ENCODE results near the gene ACVR1. TPM values are rescaled to one million over a fixed set of nuclear protein-coding genes. Genes with fewer than 3 reads are reported as not detected.
A peak's percentile ranks its signal among the peaks of the same experiment; 100 is the strongest.

ACVR1 gene
- total RNA-seq, 1 donor from 2014 or later = 17.1 TPM

DNA sequence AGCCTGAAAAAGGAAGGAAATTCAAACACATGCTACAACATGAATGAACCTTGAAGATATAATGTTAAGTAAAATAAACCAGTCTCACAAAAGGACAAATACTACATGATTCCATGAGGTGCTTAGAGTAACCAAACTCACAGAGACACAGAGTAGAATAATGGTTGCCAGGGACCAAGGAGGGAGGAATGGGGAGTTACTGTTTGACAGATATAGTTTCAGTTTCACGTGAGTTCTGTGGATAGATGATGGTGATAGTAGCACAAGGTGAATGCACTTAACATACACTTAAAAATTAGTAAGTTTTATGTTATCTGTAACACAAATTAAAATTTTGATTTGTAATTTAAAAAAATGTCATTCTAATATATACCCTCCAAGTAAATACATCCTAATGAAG, 140.6 kb downstream of the ACVR1 start:
- no peak for FAIRE-seq
- TF ChIP-seq, protein P1, sequence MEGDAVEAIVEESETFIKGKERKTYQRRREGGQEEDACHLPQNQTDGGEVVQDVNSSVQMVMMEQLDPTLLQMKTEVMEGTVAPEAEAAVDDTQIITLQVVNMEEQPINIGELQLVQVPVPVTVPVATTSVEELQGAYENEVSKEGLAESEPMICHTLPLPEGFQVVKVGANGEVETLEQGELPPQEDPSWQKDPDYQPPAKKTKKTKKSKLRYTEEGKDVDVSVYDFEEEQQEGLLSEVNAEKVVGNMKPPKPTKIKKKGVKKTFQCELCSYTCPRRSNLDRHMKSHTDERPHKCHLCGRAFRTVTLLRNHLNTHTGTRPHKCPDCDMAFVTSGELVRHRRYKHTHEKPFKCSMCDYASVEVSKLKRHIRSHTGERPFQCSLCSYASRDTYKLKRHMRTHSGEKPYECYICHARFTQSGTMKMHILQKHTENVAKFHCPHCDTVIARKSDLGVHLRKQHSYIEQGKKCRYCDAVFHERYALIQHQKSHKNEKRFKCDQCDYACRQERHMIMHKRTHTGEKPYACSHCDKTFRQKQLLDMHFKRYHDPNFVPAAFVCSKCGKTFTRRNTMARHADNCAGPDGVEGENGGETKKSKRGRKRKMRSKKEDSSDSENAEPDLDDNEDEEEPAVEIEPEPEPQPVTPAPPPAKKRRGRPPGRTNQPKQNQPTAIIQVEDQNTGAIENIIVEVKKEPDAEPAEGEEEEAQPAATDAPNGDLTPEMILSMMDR (IDR thresholded peaks at IDR 0.05; ENCODE audit: insufficient read depth, low read length, severe bottlenecking) = no peak
- Histone ChIP-seq H3K4me3 (ENCODE audit: low read depth, low read length) (no peak overlapping the region), H3K27me3 (ENCODE audit: control insufficient read depth, insufficient read depth, low read length) (no peaks in the 10 kb centered on the region), H3K36me3 (ENCODE audit: control insufficient read depth, insufficient read depth, low read length) (peaks cover 6% of the 10 kb centered on the region)
- no peak for DNase-seq (ENCODE audit: low read depth)

DNA sequence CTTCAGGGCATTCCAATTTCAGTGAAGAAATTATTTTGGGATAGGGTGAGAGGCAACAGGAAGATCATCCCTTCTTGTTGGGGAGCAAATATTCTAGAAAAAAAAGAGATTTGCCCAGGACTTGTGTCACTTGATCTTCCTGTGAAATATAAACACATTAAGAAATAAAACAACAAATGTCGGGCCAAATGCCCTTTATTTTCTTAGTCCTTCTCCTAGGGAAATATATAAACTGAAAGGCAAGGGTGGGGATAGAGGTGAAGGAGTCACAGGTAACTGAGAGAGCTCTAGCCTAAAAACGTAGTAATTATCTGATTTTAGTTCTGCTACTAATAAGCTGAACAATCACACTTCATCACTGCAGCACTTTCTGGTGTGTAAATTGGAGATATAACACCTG, 142.9 kb downstream of the ACVR1 start:
- TF ChIP-seq, protein P1 (IDR thresholded peaks at IDR 0.05; ENCODE audit: insufficient read depth, low read length, severe bottlenecking) = no peak
- DNase-seq (ENCODE audit: low read depth) = no peak
- Histone ChIP-seq H3K36me3 (ENCODE audit: control insufficient read depth, insufficient read depth, low read length) (peaks cover 6% of the 10 kb centered on the region), H3K4me3 (ENCODE audit: low read depth, low read length) (no peak overlapping the region), H3K27me3 (ENCODE audit: control insufficient read depth, insufficient read depth, low read length) (no peaks in the 10 kb centered on the region)
- FAIRE-seq = no peak

GRCh38 chr2:157732596-157732995, 143.5 kb downstream of the ACVR1 start:
- TF ChIP-seq, protein P1 (IDR thresholded peaks at IDR 0.05; ENCODE audit: insufficient read depth, low read length, severe bottlenecking) = no peak
- DNase-seq (ENCODE audit: low read depth) (no peak), FAIRE-seq (no peak)
- H3K4me3 ChIP-seq (ENCODE audit: low read depth, low read length) = no peak overlapping the region
- peaks cover 6% of the 10 kb centered on the region for H3K36me3 ChIP-seq (ENCODE audit: control insufficient read depth, insufficient read depth, low read length)
- H3K27me3 ChIP-seq (ENCODE audit: control insufficient read depth, insufficient read depth, low read length) = no peaks in the 10 kb centered on the region

DNA sequence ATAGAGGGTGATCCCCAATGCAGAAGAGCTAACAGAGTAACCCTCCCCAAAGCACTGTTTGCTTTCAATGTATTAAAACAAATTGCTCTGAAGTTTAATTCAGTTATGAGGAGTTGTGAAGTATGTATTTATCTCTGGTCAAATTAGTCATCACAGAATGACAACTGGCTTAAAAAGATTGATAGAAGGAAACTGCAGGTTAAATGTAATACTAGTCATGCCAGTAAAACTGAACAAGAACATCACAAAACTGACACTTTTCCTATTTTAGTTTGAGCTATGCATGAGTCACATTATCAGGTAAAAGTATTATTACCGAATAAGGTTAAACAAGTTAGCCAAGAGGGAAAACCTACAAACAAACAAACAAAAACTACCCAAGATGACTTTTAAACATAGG, 148.4 kb downstream of the ACVR1 start:
- Histone ChIP-seq H3K4me3 (ENCODE audit: low read depth, low read length) (no peak overlapping the region), H3K36me3 (ENCODE audit: control insufficient read depth, insufficient read depth, low read length) (peaks cover 2% of the 10 kb centered on the region), H3K27me3 (ENCODE audit: control insufficient read depth, insufficient read depth, low read length) (no peaks in the 10 kb centered on the region)
- TF ChIP-seq, protein P1 (IDR thresholded peaks at IDR 0.05; ENCODE audit: insufficient read depth, low read length, severe bottlenecking) = no peak
- no peak for FAIRE-seq
- DNase-seq (ENCODE audit: low read depth) = no peak

GRCh38 chr2:157726946-157727345, 149.2 kb downstream of the ACVR1 start:
- TF ChIP-seq, protein P1 (IDR thresholded peaks at IDR 0.05; ENCODE audit: insufficient read depth, low read length, severe bottlenecking) = no peak
- DNase-seq (ENCODE audit: low read depth) (peak; percentile 24), FAIRE-seq (no peak)
- no peak overlapping the region for H3K4me3 ChIP-seq (ENCODE audit: low read depth, low read length)
- H3K36me3 ChIP-seq (ENCODE audit: control insufficient read depth, insufficient read depth, low read length) = peaks cover 2% of the 10 kb centered on the region
- H3K27me3 ChIP-seq (ENCODE audit: control insufficient read depth, insufficient read depth, low read length) = no peaks in the 10 kb centered on the region

DNA sequence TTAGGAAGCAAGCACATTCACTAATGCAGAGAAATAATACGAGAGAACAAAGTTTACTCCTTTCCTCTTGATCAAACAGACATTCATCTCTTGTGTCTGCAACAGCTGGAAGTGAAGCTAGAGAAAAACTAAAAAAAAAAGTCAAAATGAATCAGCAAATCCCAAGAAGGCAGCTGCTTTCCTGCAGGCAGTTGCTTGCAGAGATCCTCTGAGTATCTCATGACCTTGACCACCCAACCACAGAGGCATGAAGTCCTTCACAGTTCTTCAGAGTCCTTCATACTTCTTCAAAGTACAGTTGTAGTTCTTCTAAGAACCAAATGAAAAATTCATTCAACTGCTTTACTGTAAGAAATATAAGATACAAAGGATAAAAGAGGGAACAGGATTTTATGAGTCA, 150.3 kb downstream of the ACVR1 start:
- H3K27me3 ChIP-seq (ENCODE audit: control insufficient read depth, insufficient read depth, low read length) = no peaks in the 10 kb centered on the region
- no peak overlapping the region for H3K4me3 ChIP-seq (ENCODE audit: low read depth, low read length)
- TF ChIP-seq, protein P1 (IDR thresholded peaks at IDR 0.05; ENCODE audit: insufficient read depth, low read length, severe bottlenecking) = no peak
- FAIRE-seq (no peak), DNase-seq (ENCODE audit: low read depth) (no peak)
- peaks cover 2% of the 10 kb centered on the region for H3K36me3 ChIP-seq (ENCODE audit: control insufficient read depth, insufficient read depth, low read length)
